Brain pericyte (primary cell): ENCODE data around the gene CCDC86.

Experiments
- DNase-seq: peaks from one replicate; pipeline ENCODE4 v3.0.0-alpha.2; 2012; ENCODE audit warnings: low read depth, low spot score

The CCDC86 gene

GRCh38 chr11:60831143-60831500, 10.8 kb upstream of the CCDC86 start:
- no peak for DNase-seq

- no peak for DNase-seq
These were observed 10.3 kb upstream of the CCDC86 start for GRCh38 chr11:60831501-60832079.

GRCh38 chr11:60834742-60835533, 7.0 kb upstream of the CCDC86 start:
- no peak for DNase-seq

- no peak for DNase-seq
These were observed 6.4 kb upstream of the CCDC86 start for GRCh38 chr11:60835534-60835846.

GRCh38 chr11:60836866-60837515, 4.9 kb upstream of the CCDC86 start:
- DNase-seq, result no peak

- no peak for DNase-seq
These were observed 3.8 kb upstream of the CCDC86 start for GRCh38 chr11:60838132-60838531.

GRCh38 chr11:60840470-60841430, 1.2 kb upstream of the CCDC86 start:
- DNase-seq, result peak; percentile 97

GRCh38 chr11:60842668-60843600, 1.0 kb downstream of the CCDC86 start:
- DNase-seq, result no peak

- no peak for DNase-seq
These were observed 2.3 kb downstream of the CCDC86 start for GRCh38 chr11:60844045-60844869.

- no peak for DNase-seq
These were observed 2.9 kb downstream of the CCDC86 start for GRCh38 chr11:60844870-60845221.

GRCh38 chr11:60845338-60845737, 3.4 kb downstream of the CCDC86 start:
- DNase-seq, result no peak

- DNase-seq, result no peak
These were observed 5.4 kb downstream of the CCDC86 start for GRCh38 chr11:60847281-60847680.

GRCh38 chr11:60847896-60848295, 6.0 kb downstream of the CCDC86 start:
- no peak for DNase-seq

GRCh38 chr11:60848714-60849151, 6.8 kb downstream of the CCDC86 start:
- no peak for DNase-seq

GRCh38 chr11:60849641-60850520, 8.0 kb downstream of the CCDC86 start:
- DNase-seq, result no peak

GRCh38 chr11:60851327-60852104, 9.6 kb downstream of the CCDC86 start:
- no peak for DNase-seq

- DNase-seq, result no peak
These were observed 10.4 kb downstream of the CCDC86 start for GRCh38 chr11:60852117-60852981.
